ENCODE measurements around the gene TMEM161A. TPM values are rescaled to one million over a fixed set of nuclear protein-coding genes. Genes with fewer than 3 reads are reported as not detected.
A peak's percentile ranks its signal among the peaks of the same experiment; 100 is the strongest.
"Not testable (repeated sequence)": the region's sequence is repeated elsewhere in the genome, so short reads cannot be mapped to it uniquely, and the experiment has no call there.

TMEM161A gene
- polyA plus RNA-seq, 2 donors: 17.6 to 19.1 TPM

GRCh38 chr19:19145281-19145680 is 7.0 kb upstream of the TMEM161A start:
- Histone ChIP-seq H3K4me3 (ENCODE audit: low read depth in 1 of 2, low read length in 2 of 2) (no peak overlapping the region), H3K27ac (ENCODE audit: low read depth in 2 of 2, low read length in 1 of 2) (no peak overlapping the region)
- WGBS, 2 donors: 81 to 84% methylated on average over 17 of the region's 17 CpGs

GRCh38 chr19:19142347-19142746 is 4.1 kb upstream of the TMEM161A start:
- Histone ChIP-seq H3K27me3 (ENCODE audit: control insufficient read depth in 1 of 2, insufficient read depth in 2 of 2, low read length in 2 of 2) (no peaks in the 10 kb centered on the region), H3K4me1 (ENCODE audit: control insufficient read depth in 2 of 2, insufficient read depth in 2 of 2, low read length in 1 of 2) (peaks cover 0 to 8% of the 10 kb centered on the region in 2 donors), H3K36me3 (ENCODE audit: control insufficient read depth in 2 of 2, insufficient read depth in 2 of 2, low read length in 1 of 2) (peaks cover 0 to 4% of the 10 kb centered on the region in 2 donors), H3K27ac (ENCODE audit: low read depth in 2 of 2, low read length in 1 of 2) (no peak overlapping the region), H3K4me3 (ENCODE audit: low read depth in 1 of 2, low read length in 2 of 2) (no peak overlapping the region), H3K9me3 (ENCODE audit: control insufficient read depth in 2 of 2, insufficient read depth in 1 of 2, low read depth in 1 of 2, low read length in 1 of 2) (no peaks in the 10 kb centered on the region)
- WGBS, 2 donors: 82 to 85% methylated on average over 12 of the region's 12 CpGs

More at GRCh38 chr19:19145281-19145680, 7.0 kb upstream of the TMEM161A start:
- Histone ChIP-seq H3K4me1 (ENCODE audit: control insufficient read depth in 2 of 2, insufficient read depth in 2 of 2, low read length in 1 of 2) (peaks cover 0 to 3% of the 10 kb centered on the region in 2 donors), H3K27me3 (ENCODE audit: control insufficient read depth in 1 of 2, insufficient read depth in 2 of 2, low read length in 2 of 2) (no peaks in the 10 kb centered on the region), H3K9me3 (ENCODE audit: control insufficient read depth in 2 of 2, insufficient read depth in 1 of 2, low read depth in 1 of 2, low read length in 1 of 2) (no peaks in the 10 kb centered on the region), H3K36me3 (ENCODE audit: control insufficient read depth in 2 of 2, insufficient read depth in 2 of 2, low read length in 1 of 2) (peaks cover 4 to 10% of the 10 kb centered on the region in 2 donors)

DNA sequence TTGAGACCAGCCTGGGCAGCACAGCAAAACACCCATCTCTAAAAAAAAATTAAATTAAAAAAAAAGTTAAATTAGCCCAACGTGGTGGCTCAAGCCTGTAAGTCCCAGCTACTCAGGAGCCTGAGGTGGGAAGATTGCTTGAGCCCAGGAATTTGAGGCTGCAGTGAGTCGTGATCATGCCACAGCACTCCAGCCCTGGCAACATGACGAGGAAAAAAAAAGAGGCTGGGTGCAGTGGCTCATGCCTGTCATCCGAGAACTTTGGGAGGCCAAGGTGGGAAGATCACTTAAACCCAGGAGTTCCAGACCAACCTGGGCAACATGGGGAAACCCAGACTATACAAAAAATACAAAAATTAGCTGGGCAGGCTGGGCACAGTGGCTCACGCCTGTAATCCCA is 2.2 kb upstream of the TMEM161A start:
- no peaks in the 10 kb centered on the region for H3K27me3 ChIP-seq (ENCODE audit: control insufficient read depth in 1 of 2, insufficient read depth in 2 of 2, low read length in 2 of 2)
- H3K9me3 ChIP-seq (ENCODE audit: control insufficient read depth in 2 of 2, insufficient read depth in 1 of 2, low read depth in 1 of 2, low read length in 1 of 2): no peaks in the 10 kb centered on the region
- WGBS, 2 donors: 57 to 62% methylated on average over 5 of the region's 5 CpGs
- no peak overlapping the region for H3K4me3 ChIP-seq (ENCODE audit: low read depth in 1 of 2, low read length in 2 of 2)
- no peak overlapping the region for H3K27ac ChIP-seq (ENCODE audit: low read depth in 2 of 2, low read length in 1 of 2)
- peaks cover 0 to 7% of the 10 kb centered on the region in 2 donors for H3K4me1 ChIP-seq (ENCODE audit: control insufficient read depth in 2 of 2, insufficient read depth in 2 of 2, low read length in 1 of 2)
- H3K36me3 ChIP-seq (ENCODE audit: control insufficient read depth in 2 of 2, insufficient read depth in 2 of 2, low read length in 1 of 2): no peaks in the 10 kb centered on the region

DNA sequence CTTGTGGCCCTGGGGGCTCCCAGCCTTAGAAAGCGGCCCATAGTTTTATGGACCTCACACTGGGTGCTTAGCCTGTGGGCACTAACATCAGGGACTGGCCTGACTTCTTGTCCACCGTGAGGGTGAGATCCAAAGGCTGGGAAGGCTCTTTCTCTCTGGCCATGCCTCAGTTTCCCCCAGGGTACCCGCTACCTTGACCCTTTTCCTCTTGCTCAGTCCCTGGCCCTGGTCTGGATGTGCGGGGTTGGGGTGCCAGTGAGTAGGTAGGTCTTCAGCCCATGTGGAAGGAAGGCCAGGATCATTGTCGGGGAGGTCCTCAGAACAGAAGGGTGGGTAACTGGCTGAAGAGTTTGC is 1.6 kb upstream of the TMEM161A start:
- no peaks in the 10 kb centered on the region for H3K27me3 ChIP-seq (ENCODE audit: control insufficient read depth in 1 of 2, insufficient read depth in 2 of 2, low read length in 2 of 2)

GRCh38 chr19:19137556-19138108 is 646 bp downstream of the TMEM161A start:
- Histone ChIP-seq H3K4me3 (ENCODE audit: low read depth in 1 of 2, low read length in 2 of 2) (peak overlapping the region; percentile 78 to 79), H3K36me3 (ENCODE audit: control insufficient read depth in 2 of 2, insufficient read depth in 2 of 2, low read length in 1 of 2) (peaks cover 0 to 3% of the 10 kb centered on the region in 2 donors), H3K9me3 (ENCODE audit: control insufficient read depth in 2 of 2, insufficient read depth in 1 of 2, low read depth in 1 of 2, low read length in 1 of 2) (peaks cover 0 to under 1% of the 10 kb centered on the region in 2 donors), H3K27me3 (ENCODE audit: control insufficient read depth in 1 of 2, insufficient read depth in 2 of 2, low read length in 2 of 2) (no peaks in the 10 kb centered on the region), H3K27ac (ENCODE audit: low read depth in 2 of 2, low read length in 1 of 2) (peak overlapping the region in 1 of 2 donors; percentile 48), H3K4me1 (ENCODE audit: control insufficient read depth in 2 of 2, insufficient read depth in 2 of 2, low read length in 1 of 2) (peaks cover 4 to 7% of the 10 kb centered on the region in 2 donors)
- WGBS, 2 donors: 12 to 13% methylated on average over 25 of the region's 25 CpGs

More for the DNA sequence above, 1.6 kb upstream of the TMEM161A start:
- H3K36me3 ChIP-seq (ENCODE audit: control insufficient read depth in 2 of 2, insufficient read depth in 2 of 2, low read length in 1 of 2): no peaks in the 10 kb centered on the region
- H3K4me1 ChIP-seq (ENCODE audit: control insufficient read depth in 2 of 2, insufficient read depth in 2 of 2, low read length in 1 of 2): peaks cover under 1 to 7% of the 10 kb centered on the region in 2 donors
- H3K9me3 ChIP-seq (ENCODE audit: control insufficient read depth in 2 of 2, insufficient read depth in 1 of 2, low read depth in 1 of 2, low read length in 1 of 2): no peaks in the 10 kb centered on the region
- H3K27ac ChIP-seq (ENCODE audit: low read depth in 2 of 2, low read length in 1 of 2): no peak overlapping the region
- H3K4me3 ChIP-seq (ENCODE audit: low read depth in 1 of 2, low read length in 2 of 2): no peak overlapping the region
- 45 to 51% methylated on average over 5 of the region's 5 CpGs for WGBS, 2 donors

DNA sequence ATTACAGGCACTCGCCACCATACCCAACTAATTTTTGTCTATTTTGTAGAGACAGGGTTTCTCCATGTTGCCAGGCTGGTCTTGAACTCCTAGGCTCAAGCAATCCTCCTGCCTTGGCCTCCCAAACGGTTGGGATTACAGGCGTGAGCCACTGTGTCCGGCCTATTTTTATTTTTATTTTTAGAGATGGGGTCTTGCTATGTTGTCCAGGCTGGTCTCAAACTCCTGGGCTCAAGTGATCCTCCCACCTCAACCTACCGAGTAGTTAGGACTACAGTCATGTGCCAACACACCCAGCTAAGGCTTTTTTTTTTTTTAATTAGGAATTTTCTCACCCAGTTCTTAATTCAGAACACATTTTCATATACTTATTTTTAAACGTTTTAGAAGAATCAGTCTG is 2.6 kb downstream of the TMEM161A start:
- not testable (repeated sequence) for H3K4me1 ChIP-seq (ENCODE audit: control insufficient read depth in 2 of 2, insufficient read depth in 2 of 2, low read length in 1 of 2); H3K9me3 ChIP-seq (ENCODE audit: control insufficient read depth in 2 of 2, insufficient read depth in 1 of 2, low read depth in 1 of 2, low read length in 1 of 2); H3K27me3 ChIP-seq (ENCODE audit: control insufficient read depth in 1 of 2, insufficient read depth in 2 of 2, low read length in 2 of 2); H3K4me3 ChIP-seq (ENCODE audit: low read depth in 1 of 2, low read length in 2 of 2); H3K27ac ChIP-seq (ENCODE audit: low read depth in 2 of 2, low read length in 1 of 2); H3K36me3 ChIP-seq (ENCODE audit: control insufficient read depth in 2 of 2, insufficient read depth in 2 of 2, low read length in 1 of 2)
- 80 to 88% methylated on average over 6 of the region's 6 CpGs for WGBS, 2 donors

GRCh38 chr19:19134687-19135158 is 3.6 kb downstream of the TMEM161A start:
- Histone ChIP-seq H3K27ac (ENCODE audit: low read depth in 2 of 2, low read length in 1 of 2) (no peak overlapping the region), H3K4me1 (ENCODE audit: control insufficient read depth in 2 of 2, insufficient read depth in 2 of 2, low read length in 1 of 2) (peaks cover 4 to 7% of the 10 kb centered on the region in 2 donors), H3K4me3 (ENCODE audit: low read depth in 1 of 2, low read length in 2 of 2) (no peak overlapping the region), H3K9me3 (ENCODE audit: control insufficient read depth in 2 of 2, insufficient read depth in 1 of 2, low read depth in 1 of 2, low read length in 1 of 2) (peaks cover 6 to 8% of the 10 kb centered on the region in 2 donors), H3K36me3 (ENCODE audit: control insufficient read depth in 2 of 2, insufficient read depth in 2 of 2, low read length in 1 of 2) (peaks cover 0 to 9% of the 10 kb centered on the region in 2 donors), H3K27me3 (ENCODE audit: control insufficient read depth in 1 of 2, insufficient read depth in 2 of 2, low read length in 2 of 2) (no peaks in the 10 kb centered on the region)
- 35 to 43% methylated on average over 21 of the region's 21 CpGs for WGBS, 2 donors

GRCh38 chr19:19133985-19134384 is 4.3 kb downstream of the TMEM161A start:
- H3K9me3 ChIP-seq (ENCODE audit: control insufficient read depth in 2 of 2, insufficient read depth in 1 of 2, low read depth in 1 of 2, low read length in 1 of 2): peaks cover 6 to 8% of the 10 kb centered on the region in 2 donors
- H3K27ac ChIP-seq (ENCODE audit: low read depth in 2 of 2, low read length in 1 of 2): no peak overlapping the region
- 83 to 87% methylated on average over 6 of the region's 6 CpGs for WGBS, 2 donors
- no peaks in the 10 kb centered on the region for H3K27me3 ChIP-seq (ENCODE audit: control insufficient read depth in 1 of 2, insufficient read depth in 2 of 2, low read length in 2 of 2)
- no peak overlapping the region for H3K4me3 ChIP-seq (ENCODE audit: low read depth in 1 of 2, low read length in 2 of 2)
- H3K36me3 ChIP-seq (ENCODE audit: control insufficient read depth in 2 of 2, insufficient read depth in 2 of 2, low read length in 1 of 2): peaks cover 0 to 9% of the 10 kb centered on the region in 2 donors
- H3K4me1 ChIP-seq (ENCODE audit: control insufficient read depth in 2 of 2, insufficient read depth in 2 of 2, low read length in 1 of 2): peaks cover 4 to 7% of the 10 kb centered on the region in 2 donors

DNA sequence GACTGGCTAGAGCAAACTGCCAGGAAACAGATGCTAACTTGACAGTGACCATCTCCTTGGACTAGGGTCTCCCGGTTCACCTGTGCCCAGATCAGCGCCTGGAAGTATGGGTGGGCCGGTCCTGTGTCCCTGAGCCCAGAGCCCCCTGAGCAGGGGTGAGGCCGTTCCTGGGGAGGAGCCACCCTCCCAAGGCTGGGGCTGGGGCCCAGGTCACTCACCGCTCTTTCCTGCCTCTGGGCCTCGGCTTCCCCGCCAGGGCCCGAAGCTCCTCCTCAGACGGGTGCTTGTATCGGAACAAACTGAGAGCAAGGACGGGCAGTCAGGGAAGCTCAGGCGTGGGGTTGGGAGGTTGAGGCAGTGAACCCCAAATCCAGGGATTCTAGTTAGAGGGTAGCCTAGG is 5.4 kb downstream of the TMEM161A start:
- no peaks in the 10 kb centered on the region for H3K27me3 ChIP-seq (ENCODE audit: control insufficient read depth in 1 of 2, insufficient read depth in 2 of 2, low read length in 2 of 2)
- no peak overlapping the region for H3K4me3 ChIP-seq (ENCODE audit: low read depth in 1 of 2, low read length in 2 of 2)
- H3K9me3 ChIP-seq (ENCODE audit: control insufficient read depth in 2 of 2, insufficient read depth in 1 of 2, low read depth in 1 of 2, low read length in 1 of 2): peaks cover 6 to 8% of the 10 kb centered on the region in 2 donors
- peaks cover 4 to 7% of the 10 kb centered on the region in 2 donors for H3K4me1 ChIP-seq (ENCODE audit: control insufficient read depth in 2 of 2, insufficient read depth in 2 of 2, low read length in 1 of 2)
- WGBS, 2 donors: 98% methylated on average over 12 of the region's 12 CpGs
- no peak overlapping the region for H3K27ac ChIP-seq (ENCODE audit: low read depth in 2 of 2, low read length in 1 of 2)
- H3K36me3 ChIP-seq (ENCODE audit: control insufficient read depth in 2 of 2, insufficient read depth in 2 of 2, low read length in 1 of 2): peaks cover 0 to 9% of the 10 kb centered on the region in 2 donors

DNA sequence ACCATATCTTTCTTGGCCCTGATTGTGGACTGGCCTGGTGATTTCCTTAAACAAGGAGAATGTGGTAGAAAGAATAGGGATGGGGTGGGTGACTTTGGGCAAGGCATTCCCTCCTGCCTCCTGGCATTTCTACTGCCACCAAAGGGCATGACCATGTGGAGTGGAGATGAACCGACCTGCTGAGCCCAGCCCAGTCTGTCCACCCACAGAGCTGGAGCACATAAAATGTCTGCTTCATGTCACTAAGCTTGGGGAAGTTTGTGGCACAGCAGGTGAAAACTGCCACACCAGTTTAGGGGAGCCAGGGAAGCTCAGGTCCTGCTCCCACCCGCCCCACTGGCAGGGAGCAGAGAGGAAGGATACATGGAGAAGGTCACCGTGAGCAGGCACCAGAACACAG is 6.3 kb downstream of the TMEM161A start:
- WGBS, 2 donors: 82 to 96% methylated on average over 3 of the region's 3 CpGs
- H3K27ac ChIP-seq (ENCODE audit: low read depth in 2 of 2, low read length in 1 of 2): no peak overlapping the region
- H3K4me3 ChIP-seq (ENCODE audit: low read depth in 1 of 2, low read length in 2 of 2): no peak overlapping the region
- H3K9me3 ChIP-seq (ENCODE audit: control insufficient read depth in 2 of 2, insufficient read depth in 1 of 2, low read depth in 1 of 2, low read length in 1 of 2): peaks cover 6 to 8% of the 10 kb centered on the region in 2 donors
- peaks cover 1 to 4% of the 10 kb centered on the region in 2 donors for H3K4me1 ChIP-seq (ENCODE audit: control insufficient read depth in 2 of 2, insufficient read depth in 2 of 2, low read length in 1 of 2)
- no peaks in the 10 kb centered on the region for H3K27me3 ChIP-seq (ENCODE audit: control insufficient read depth in 1 of 2, insufficient read depth in 2 of 2, low read length in 2 of 2)
- H3K36me3 ChIP-seq (ENCODE audit: control insufficient read depth in 2 of 2, insufficient read depth in 2 of 2, low read length in 1 of 2): peaks cover 0 to 9% of the 10 kb centered on the region in 2 donors

Data from esophagus (tissue), 2 donors.